ENCODE measurements around the gene ANKRD26.
"Not testable (repeated sequence)": the region's sequence is repeated elsewhere in the genome, so short reads cannot be mapped to it uniquely, and the experiment has no call there.

Gene ANKRD26

DNA sequence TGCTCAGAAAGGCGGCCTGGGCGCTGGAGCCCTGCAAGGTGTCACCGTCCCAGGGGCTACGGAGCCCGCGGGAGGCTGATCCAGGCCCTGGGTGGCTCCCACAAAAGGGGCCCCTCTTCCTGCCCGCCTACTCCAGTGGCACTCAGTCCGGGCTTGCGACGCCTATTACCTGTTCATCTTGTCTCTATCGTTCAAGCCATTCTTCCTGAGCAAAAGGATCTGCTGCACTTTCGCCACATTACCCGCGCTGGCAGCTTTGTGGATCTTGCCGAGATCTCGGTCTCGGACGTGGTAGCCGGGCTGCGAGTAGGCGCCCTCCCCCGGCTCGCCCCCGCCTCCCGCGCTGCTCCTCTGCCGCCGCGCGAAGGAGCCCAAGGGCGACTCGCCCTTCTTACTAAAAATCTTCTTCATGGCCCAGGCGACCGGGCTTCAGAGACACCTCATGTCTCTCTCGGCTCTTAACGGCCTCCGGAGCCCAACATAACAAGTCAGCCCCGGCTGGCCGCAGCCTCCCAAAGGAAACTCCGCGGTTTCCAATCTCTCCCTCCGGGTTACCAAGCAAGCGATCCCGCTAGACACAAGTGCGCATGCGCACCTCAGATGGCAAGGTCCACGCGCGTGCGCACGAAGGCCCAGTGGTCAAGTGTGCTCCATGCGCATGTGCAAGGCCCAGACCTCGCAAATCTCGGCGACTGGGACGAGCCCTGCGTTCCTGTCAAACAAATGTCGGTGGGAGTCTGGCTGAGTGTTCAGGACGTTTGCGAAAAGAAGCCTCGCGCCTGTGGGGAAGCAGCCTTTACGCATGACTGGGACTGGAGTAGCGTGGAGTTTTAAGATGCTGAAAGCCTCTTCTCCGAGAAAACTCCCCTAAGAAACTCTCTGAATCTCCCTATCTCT is at the start of gene ANKRD26:
ANKRD26 (minus strand) TSS at position 579 of the 897 bp plus-strand sequence; CDS start at position 411, 168 bp downstream.
- peak; percentile 96 for DNase-seq

DNA sequence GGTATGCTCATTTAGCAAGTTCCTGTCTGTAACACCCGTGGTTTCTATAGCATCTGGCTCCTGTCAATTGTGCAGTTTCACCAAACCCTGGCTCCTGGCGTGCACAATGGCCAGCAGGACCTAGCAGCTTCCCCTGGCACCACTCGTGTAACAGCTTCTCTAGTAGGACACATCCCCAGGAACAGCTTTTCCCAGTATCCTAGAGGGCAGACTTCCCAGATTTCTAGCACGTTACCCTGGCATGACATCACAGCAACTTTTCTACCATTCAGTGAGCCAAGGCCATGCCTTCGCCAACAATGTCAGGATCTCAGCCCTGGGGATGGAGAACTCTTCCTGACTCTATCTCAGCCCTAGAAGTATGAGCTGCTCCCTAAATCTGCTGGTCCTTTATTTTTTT is 47.4 kb upstream of the ANKRD26 start:
- DNase-seq, result no peak

DNA sequence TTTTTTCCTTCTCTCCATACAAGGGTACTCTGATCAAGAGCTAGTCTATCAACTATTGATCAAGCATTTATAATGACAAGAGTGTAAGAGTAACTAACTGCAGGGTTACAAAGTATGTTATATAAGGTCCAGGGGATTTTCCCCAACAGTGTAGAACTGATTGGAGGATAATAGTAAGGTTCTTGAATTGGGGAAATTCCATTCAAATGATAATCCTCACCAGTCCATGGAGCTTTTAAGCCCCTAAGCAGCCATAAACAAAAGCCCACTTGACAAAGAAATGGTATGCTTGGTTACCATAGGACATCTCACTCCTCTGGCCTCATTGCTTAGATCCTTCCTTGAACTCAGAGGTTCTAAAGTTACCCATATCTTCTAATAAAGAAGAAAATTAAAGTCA is 45.6 kb upstream of the ANKRD26 start:
- no peak for DNase-seq

DNA sequence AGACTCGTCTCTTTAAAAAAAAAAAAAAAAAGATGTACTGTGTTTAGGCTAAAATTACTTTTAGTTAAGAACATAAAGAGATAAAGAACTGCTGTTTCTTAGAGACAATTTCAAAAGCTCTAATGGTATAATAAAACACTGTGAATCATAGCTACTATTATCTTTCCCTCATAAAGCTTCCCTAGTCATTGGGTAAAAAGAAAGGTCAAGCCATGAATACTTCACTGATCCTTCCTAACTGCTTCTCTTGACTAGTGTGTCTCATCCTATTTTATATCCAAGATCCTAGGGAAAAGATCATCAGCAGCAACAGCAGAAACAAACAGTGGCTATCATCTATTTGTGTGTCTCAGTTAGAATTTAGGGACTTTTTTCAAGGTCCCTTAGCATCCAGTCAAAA is 43.4 kb upstream of the ANKRD26 start:
- DNase-seq, result no peak

- no peak for DNase-seq
Observed at GRCh38 chr10:27138277-27138676, 38.0 kb upstream of the ANKRD26 start.

DNA sequence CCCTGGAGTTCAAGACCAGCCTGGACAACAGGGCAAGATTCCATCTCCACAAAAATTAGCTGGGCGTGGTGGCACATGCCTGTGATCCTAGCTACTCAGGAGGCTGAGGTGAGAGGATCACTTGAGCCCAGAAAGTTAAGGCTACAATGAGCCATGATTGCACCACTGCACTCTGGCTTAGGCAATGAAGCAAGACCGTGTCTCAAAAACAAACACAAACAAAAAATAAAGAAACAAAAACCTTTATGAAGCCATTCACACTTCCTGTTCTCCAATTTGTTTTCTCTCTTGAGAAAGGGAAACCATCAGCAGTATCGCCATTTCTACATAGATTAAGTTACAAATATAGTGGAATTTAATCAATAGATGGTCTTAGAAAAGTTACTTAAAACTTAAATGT is 34.1 kb upstream of the ANKRD26 start:
- no peak for DNase-seq

- DNase-seq, result no peak
Observed at GRCh38 chr10:27108165-27108564, 7.9 kb upstream of the ANKRD26 start.

DNA sequence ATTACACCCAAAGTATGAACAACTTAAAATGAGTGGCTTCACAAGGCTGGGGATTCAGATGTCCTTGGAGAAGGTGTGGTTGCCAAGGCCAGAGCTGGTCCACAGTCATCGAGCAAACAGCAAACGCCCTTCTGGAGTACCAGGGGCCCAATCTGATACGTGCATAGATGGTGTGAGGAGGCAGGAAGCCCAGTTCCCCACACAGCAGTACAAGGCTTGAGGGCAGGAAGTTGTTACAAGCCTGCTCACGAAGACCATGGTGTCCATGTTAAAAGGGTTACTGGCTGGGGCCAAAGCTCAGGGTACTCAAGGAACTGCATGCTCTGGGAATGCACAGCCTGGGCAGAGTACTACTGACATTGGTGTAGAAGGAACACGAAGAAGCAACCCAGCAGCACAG is 4.6 kb upstream of the ANKRD26 start:
- peak; percentile 5 for DNase-seq

DNA sequence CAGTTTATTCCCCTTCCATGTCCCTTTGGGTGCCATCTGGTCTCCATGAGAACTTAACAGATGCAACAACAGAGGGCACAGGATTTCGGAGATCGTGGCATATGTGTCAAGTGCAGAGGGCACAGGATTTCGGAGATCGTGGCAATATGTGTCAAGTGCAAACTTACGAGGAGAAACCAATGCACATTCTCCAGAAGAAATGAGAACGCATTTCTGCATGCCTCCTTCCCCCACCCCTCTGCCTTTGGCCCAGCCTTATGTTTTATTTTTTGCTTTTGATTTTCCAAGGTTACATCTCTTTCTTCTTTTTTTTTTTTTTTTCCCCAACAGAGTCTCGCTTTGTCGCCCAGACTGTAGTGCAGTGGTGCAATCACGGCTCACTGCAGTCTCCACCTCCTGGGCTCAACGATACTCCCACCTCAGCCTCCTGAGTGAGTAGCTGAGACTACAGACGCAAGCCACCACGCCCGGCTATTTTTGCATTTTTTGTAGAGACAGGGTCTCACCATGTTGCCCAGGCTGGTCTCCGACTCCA is 586 bp upstream of the ANKRD26 start:
- DNase-seq, result peak; percentile 36

DNA sequence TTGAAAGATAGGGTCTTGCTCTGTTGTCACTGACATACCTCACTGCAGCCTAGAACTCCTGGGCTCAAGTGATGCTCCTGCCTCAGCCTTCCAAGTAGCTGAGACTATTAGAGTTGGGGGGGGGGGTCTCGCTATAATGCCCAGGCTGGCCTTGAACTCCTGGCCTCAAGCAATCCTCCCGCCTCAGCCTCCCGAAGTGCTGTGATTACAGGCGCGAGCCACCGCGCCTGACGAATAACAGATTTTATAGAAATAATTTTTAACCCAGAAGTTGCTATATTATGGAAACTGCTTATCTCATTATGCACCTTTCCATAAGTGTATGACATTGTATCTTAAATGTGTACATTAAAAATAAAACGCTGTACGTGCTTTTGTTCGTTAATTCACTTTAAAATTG is 846 bp downstream of the ANKRD26 start:
- DNase-seq, result no peak

- DNase-seq, result no peak
Observed at GRCh38 chr10:27088119-27089044, 11.9 kb downstream of the ANKRD26 start.

GRCh38 chr10:27072436-27073114 is 27.7 kb downstream of the ANKRD26 start:
- no peak for DNase-seq

DNA sequence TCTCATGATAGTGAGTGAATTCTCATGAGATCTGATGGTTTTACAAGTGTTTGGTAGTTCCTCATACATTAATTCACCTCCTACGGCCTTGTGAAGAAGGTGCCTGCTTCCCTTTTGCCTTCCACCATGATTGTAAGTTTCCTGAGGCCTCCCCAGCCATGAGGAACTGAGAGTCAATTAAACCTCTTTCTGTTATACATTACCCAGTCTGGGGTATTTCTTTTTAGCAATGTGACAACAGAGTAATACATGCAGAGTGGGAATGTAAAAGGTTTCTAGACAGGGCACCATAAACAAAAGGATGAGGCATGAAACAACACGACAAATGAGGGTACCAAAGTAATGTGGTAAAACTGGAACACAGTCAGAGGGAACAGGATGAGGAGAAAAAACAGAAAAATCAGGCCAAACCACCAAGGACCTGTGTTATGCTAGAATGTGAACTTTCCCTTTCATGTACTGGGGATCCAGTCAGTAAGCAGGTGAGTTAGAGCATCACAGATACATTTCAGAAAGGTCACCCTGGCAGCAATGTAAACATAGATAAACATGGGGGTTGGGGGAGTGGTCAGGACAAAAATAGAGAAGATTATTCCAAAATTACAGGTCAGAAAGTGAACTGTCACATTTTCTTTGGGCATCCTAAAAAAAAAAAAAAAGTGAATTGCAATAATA is 31.9 kb downstream of the ANKRD26 start:
- no peak for DNase-seq

- DNase-seq, result no peak
Observed at GRCh38 chr10:27065084-27065483, 35.2 kb downstream of the ANKRD26 start.

DNA sequence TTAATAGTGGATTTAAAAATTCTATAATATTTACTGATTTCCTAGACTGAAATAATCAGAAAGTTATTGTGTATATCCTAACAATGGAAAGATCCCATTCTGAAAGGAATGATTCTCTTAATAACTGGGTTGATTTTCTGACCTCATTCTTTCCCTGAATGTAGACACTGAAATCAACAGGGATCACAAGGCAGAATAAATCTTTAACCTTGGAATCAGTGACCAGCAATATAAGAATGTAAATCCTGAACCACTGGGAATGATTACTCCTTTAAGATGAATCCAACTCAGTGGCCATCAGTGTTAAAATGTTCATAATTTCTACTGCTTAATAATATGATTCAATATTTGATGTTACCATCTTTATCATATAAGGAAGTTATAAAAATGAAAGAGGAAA is 47.6 kb downstream of the ANKRD26 start:
- no peak for DNase-seq

GRCh38 chr10:27045247-27045646 is 55.0 kb downstream of the ANKRD26 start:
- not testable (repeated sequence) for DNase-seq

DNA sequence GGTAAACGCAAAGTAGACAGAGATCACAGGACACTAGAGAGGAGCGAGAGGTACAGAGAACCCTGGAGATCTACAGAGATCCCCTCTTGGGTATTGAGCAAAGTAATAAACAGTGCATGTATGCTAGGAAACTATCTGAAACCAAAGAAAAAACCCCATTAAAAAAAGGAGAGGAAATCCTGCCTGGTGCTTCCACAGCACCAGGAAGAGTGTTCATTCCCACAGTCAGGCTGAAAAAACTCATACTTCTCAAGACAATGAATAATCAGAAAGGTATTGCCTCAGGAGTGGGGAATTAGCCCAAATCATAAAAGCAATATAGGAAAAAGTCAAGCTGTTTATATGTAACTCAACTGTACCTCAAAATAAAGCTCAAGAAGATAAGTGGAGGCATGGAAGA is 59.1 kb downstream of the ANKRD26 start:
- DNase-seq, result no peak

GRCh38 chr10:27038168-27038567 is 62.1 kb downstream of the ANKRD26 start:
- no peak for DNase-seq

- DNase-seq, result no peak
Observed at GRCh38 chr10:27035163-27035562, 65.1 kb downstream of the ANKRD26 start.

DNA sequence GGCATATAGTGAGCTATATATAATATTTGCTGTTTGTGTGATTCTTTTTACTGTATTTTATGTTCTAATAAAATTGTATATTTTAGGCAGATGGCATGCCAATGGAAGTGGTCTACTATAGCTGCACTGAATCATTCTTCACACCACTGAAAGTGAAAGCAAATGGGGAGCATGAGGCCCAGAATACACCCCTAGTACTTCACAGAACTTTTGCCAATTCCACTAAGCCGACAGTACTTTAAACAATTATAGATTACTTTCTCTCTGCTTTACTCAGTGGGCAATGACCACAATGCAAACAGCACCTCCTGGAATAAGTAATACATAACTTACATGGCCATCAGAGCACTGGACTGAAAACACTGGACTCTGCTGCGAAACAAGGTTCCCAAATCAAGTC is 70.2 kb downstream of the ANKRD26 start:
- no peak for DNase-seq

- DNase-seq, result no peak
Observed at GRCh38 chr10:27022048-27022447, 78.2 kb downstream of the ANKRD26 start.

- no peak for DNase-seq
Observed at GRCh38 chr10:27020243-27020642, 80.1 kb downstream of the ANKRD26 start.

All from CD4-positive, alpha-beta T cell treated with Interleukin-21 for 1 hour (primary cell).